CD4-positive, CD25-positive, alpha-beta regulatory T cell (primary cell): ENCODE data around the gene NR2E1. TPM values are rescaled to one million over a fixed set of nuclear protein-coding genes. Genes with fewer than 3 reads are reported as not detected.

Experiments used
- ATAC-seq, 2 donors: fragments of 150-1000 bp; cut with Tn5 transposase; one replicate each; pipeline ENCODE4 v1.10.0; 2021; ENCODE audit warnings: low read depth in 2 of 2, moderate number of reproducible peaks in 2 of 2, moderate library complexity in 1 of 2
- DNase-seq, 3 donors: peaks; one replicate each; pipeline versions ENCODE4 v3.0.0 to v3.0.0-alpha.2; 2012 to 2022; ENCODE audit warnings: mixed read lengths in 1 of 3
- H3K27ac ChIP-seq: one replicate; pipeline ENCODE4 v1.7.0; 2013; ENCODE audit warnings: mild to moderate bottlenecking, low read length; ENCODE audit not compliant: insufficient read depth, poor library complexity, severe bottlenecking
- H3K27me3 ChIP-seq: one replicate; pipeline ENCODE4 v1.7.0; 2013; ENCODE audit warnings: low read length; ENCODE audit not compliant: control insufficient read depth, insufficient read depth
- H3K36me3 ChIP-seq: one replicate; pipeline ENCODE4 v1.7.0; 2013; ENCODE audit warnings: mild to moderate bottlenecking, low read length, moderate library complexity; ENCODE audit not compliant: control insufficient read depth, insufficient read depth
- H3K4me1 ChIP-seq: 2 replicates; pipeline ENCODE4 v1.7.0; 2013; ENCODE audit warnings: mild to moderate bottlenecking, low read length; ENCODE audit not compliant: insufficient read depth, control insufficient read depth, poor library complexity, severe bottlenecking
- H3K4me3 ChIP-seq: one replicate; pipeline ENCODE4 v1.7.0; 2013; ENCODE audit warnings: low read depth, mild to moderate bottlenecking, low read length, moderate library complexity
- H3K9me3 ChIP-seq, 2 experiments: 1 replicate in 1 of 2; 2 replicates in 1 of 2; pipeline ENCODE4 v1.7.0; 2013; ENCODE audit warnings: low read length in 2 of 2, mild to moderate bottlenecking in 1 of 2, moderate library complexity in 1 of 2; ENCODE audit not compliant: control insufficient read depth in 2 of 2
- H3K27ac Mint-ChIP-seq, 3 donors: one replicate each; pipeline ENCODE4 v1.8.0; 2020 to 2022; ENCODE audit warnings: mild to moderate bottlenecking in 3 of 3, mixed read lengths in 3 of 3, moderate library complexity in 2 of 3
- H3K27me3 Mint-ChIP-seq: one replicate; pipeline ENCODE4 v1.8.0; 2022; ENCODE audit warnings: mild to moderate bottlenecking, mixed read lengths
- H3K36me3 Mint-ChIP-seq: one replicate; pipeline ENCODE4 v1.8.0; 2020; ENCODE audit warnings: mixed read lengths
- H3K4me1 Mint-ChIP-seq, 4 donors: one replicate each; pipeline ENCODE4 v1.8.0; 2020 to 2022; ENCODE audit warnings: mixed read lengths in 4 of 4, mild to moderate bottlenecking in 1 of 4
- H3K4me3 Mint-ChIP-seq, 4 donors: one replicate each; pipeline ENCODE4 v1.8.0; 2020 to 2022; ENCODE audit warnings: mild to moderate bottlenecking in 4 of 4, mixed read lengths in 4 of 4, moderate library complexity in 3 of 4
- H3K9me3 Mint-ChIP-seq, 7 donors: one replicate each; pipeline ENCODE4 v1.8.0; 2020 to 2022; ENCODE audit warnings: mixed read lengths in 7 of 7, mild to moderate bottlenecking in 3 of 7, moderate library complexity in 2 of 7
- polyA plus RNA-seq, 4 donors: library from polyadenylated mRNA; unstranded; fragments of 300-500 nt; fragmentation: Illumina TruSeq; gene quantifications; one replicate each; pipeline ENCODE4 v1.2.3, GENCODE V29; 2021
- total RNA-seq: library from RNA; stranded (reverse); gene quantifications from one replicate; pipeline ENCODE4 v1.2.3, GENCODE V29; 2022

The NR2E1 gene
- total RNA-seq (not detected), polyA plus RNA-seq (not detected)

GRCh38 chr6:108165714-108166663, at the start of gene NR2E1:
Gene NR2E1 (plus strand): TSS chr6:108166022. CDS start chr6:108166766, 744 bp downstream.
- Histone ChIP-seq H3K27ac (no peak within 1 kb of the TSS), H3K27me3 (peaks cover 45% of the 10 kb centered on the region), H3K4me3 (no peak within 1 kb of the TSS), H3K4me1 (peaks cover 59% of the 10 kb centered on the region), H3K9me3 (no peaks in the 10 kb centered on the region), H3K36me3 (no peaks in the 10 kb centered on the region)
- H3K27ac Mint-ChIP-seq = peak within 1 kb of the TSS in 1 of 3 donors; percentile 58
- no peak for DNase-seq
- H3K27me3 Mint-ChIP-seq = peaks cover 94% of the 10 kb centered on the region
- H3K36me3 Mint-ChIP-seq = no peaks in the 10 kb centered on the region
- H3K4me1 Mint-ChIP-seq = peaks cover 0 to 58% (median 19%) of the 10 kb centered on the region in 4 donors
- peak within 1 kb of the TSS in 2 of 4 donors; percentile 62 to 71 for H3K4me3 Mint-ChIP-seq
- H3K9me3 Mint-ChIP-seq = peaks cover 0 to 5% (median 0%) of the 10 kb centered on the region in 7 donors
- ATAC-seq = no peak

DNA sequence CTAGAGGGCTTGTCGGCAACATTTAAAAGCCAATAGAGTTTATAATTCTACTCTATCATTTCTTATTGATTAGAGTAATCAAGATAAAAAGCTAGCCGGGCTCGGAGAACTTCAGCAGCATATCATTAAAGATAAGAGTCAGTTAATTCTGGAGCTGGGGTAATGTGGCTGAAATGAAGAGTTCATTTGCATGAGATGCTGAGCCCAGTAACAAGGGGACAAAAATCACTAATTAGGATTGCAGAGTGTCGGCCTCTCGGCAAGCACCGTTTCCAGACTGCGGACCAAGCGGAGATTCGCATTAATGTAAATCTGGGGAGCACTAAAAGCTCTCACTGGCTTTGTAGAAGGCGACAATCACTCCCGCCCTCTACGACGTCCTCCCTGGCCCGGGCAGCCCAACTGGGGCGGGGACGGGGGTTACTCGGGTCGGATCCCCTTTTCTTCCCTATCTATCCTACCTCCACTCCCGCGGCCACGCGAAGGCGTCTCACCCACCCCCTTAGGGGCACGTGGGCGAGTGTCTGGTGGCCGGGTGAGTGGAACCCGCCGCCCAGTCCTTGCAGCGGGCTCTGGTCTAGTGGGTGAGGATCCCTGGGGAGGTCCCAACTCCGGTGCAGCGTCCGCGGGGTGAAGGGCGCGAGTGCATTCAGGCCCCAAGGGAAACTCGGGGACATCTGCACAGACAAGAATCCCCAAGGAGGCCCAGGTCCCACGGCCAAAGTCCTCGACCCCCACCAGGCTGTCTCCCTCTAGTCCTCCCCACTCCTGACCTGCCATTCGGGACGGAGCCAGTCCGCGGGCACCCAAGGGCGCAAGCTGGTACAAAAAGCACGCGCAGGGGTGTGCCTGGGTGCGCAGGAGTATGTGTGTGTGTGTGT, 49.0 kb upstream of the NR2E1 start:
- Histone ChIP-seq H3K4me1 (peaks cover 61% of the 10 kb centered on the region), H3K36me3 (no peaks in the 10 kb centered on the region), H3K27ac (no peak overlapping the region), H3K27me3 (peaks cover 42% of the 10 kb centered on the region), H3K9me3 (no peaks in the 10 kb centered on the region), H3K4me3 (peak overlapping the region; percentile 63)
- H3K27me3 Mint-ChIP-seq = peaks cover 95% of the 10 kb centered on the region
- no peak for ATAC-seq
- peaks cover 8 to 61% (median 44%) of the 10 kb centered on the region in 4 donors for H3K4me1 Mint-ChIP-seq
- H3K36me3 Mint-ChIP-seq = no peaks in the 10 kb centered on the region
- H3K4me3 Mint-ChIP-seq = peak overlapping the region; percentile 83 to 92 (median 84)
- DNase-seq = no peak
- peaks cover 0 to 11% (median 1%) of the 10 kb centered on the region in 7 donors for H3K9me3 Mint-ChIP-seq
- peak overlapping the region in 1 of 3 donors; percentile 17 for H3K27ac Mint-ChIP-seq

GRCh38 chr6:108117427-108118358, 48.1 kb upstream of the NR2E1 start:
- DNase-seq (peak in 1 of 3 donors; percentile 45), ATAC-seq (peak; percentile 25 to 26)
- Mint-ChIP-seq H3K4me1 (peaks cover 8 to 61% (median 44%) of the 10 kb centered on the region in 4 donors), H3K27me3 (peaks cover 95% of the 10 kb centered on the region), H3K36me3 (no peaks in the 10 kb centered on the region), H3K4me3 (peak overlapping the region; percentile 83 to 92 (median 84)), H3K9me3 (peaks cover 0 to 6% (median 1%) of the 10 kb centered on the region in 7 donors), H3K27ac (peak overlapping the region in 2 of 3 donors; percentile 17 to 76)
- peaks cover 61% of the 10 kb centered on the region for H3K4me1 ChIP-seq
- H3K27ac ChIP-seq = no peak overlapping the region
- peaks cover 42% of the 10 kb centered on the region for H3K27me3 ChIP-seq
- peak overlapping the region; percentile 63 for H3K4me3 ChIP-seq
- no peaks in the 10 kb centered on the region for H3K9me3 ChIP-seq
- H3K36me3 ChIP-seq = no peaks in the 10 kb centered on the region

DNA sequence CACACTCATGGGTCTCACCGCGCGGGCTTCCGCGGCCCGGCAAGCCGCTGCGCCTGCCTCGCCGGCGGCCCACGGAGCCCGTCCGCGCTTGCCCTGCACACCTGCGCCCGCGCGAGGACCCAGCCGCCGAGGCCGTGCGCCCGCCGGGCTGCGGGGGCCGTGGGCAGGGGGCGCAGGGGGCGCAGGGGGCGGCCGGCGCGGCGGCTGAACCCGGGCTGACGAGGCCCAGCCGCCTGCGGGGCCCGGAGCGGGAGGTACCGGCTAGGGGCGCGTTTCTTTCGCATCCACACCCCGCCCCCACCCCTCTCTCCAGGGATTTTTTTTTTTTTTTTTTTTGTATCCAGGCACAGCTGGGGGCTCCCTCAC, 47.5 kb upstream of the NR2E1 start:
- Mint-ChIP-seq H3K27ac (no peak overlapping the region), H3K36me3 (no peaks in the 10 kb centered on the region), H3K27me3 (peaks cover 95% of the 10 kb centered on the region), H3K4me3 (peak overlapping the region; percentile 87 to 94 (median 92)), H3K4me1 (peaks cover 8 to 58% (median 42%) of the 10 kb centered on the region in 4 donors), H3K9me3 (peaks cover 0 to 6% (median 0%) of the 10 kb centered on the region in 7 donors)
- Histone ChIP-seq H3K4me3 (peak overlapping the region; percentile 76), H3K36me3 (no peaks in the 10 kb centered on the region), H3K27me3 (peaks cover 43% of the 10 kb centered on the region), H3K9me3 (no peaks in the 10 kb centered on the region), H3K4me1 (peaks cover 60% of the 10 kb centered on the region), H3K27ac (no peak overlapping the region)
- ATAC-seq = peak in 1 of 2 donors; percentile 31
- no peak for DNase-seq

- peak overlapping the region; percentile 87 to 94 (median 92) for H3K4me3 Mint-ChIP-seq
- no peak for ATAC-seq
- peaks cover 0 to 6% (median 0%) of the 10 kb centered on the region in 7 donors for H3K9me3 Mint-ChIP-seq
- H3K36me3 Mint-ChIP-seq = no peaks in the 10 kb centered on the region
- peaks cover 41% of the 10 kb centered on the region for H3K27me3 ChIP-seq
- no peaks in the 10 kb centered on the region for H3K36me3 ChIP-seq
- no peak overlapping the region for H3K27ac ChIP-seq
- peaks cover 97% of the 10 kb centered on the region for H3K27me3 Mint-ChIP-seq
- H3K27ac Mint-ChIP-seq = no peak overlapping the region
- DNase-seq = no peak
- H3K9me3 ChIP-seq = no peaks in the 10 kb centered on the region
- H3K4me1 Mint-ChIP-seq = peaks cover 8 to 54% (median 38%) of the 10 kb centered on the region in 4 donors
- peaks cover 53% of the 10 kb centered on the region for H3K4me1 ChIP-seq
- H3K4me3 ChIP-seq = peak overlapping the region; percentile 76
These were observed 46.7 kb upstream of the NR2E1 start for GRCh38 chr6:108118810-108119768.

- no peak for DNase-seq
- peaks cover 4 to 47% (median 31%) of the 10 kb centered on the region in 4 donors for H3K4me1 Mint-ChIP-seq
- Histone ChIP-seq H3K4me1 (peaks cover 47% of the 10 kb centered on the region), H3K9me3 (no peaks in the 10 kb centered on the region), H3K4me3 (no peak overlapping the region), H3K36me3 (no peaks in the 10 kb centered on the region), H3K27ac (no peak overlapping the region), H3K27me3 (peaks cover 46% of the 10 kb centered on the region)
- H3K9me3 Mint-ChIP-seq = peaks cover 0 to 6% (median 0%) of the 10 kb centered on the region in 7 donors
- no peak overlapping the region for H3K27ac Mint-ChIP-seq
- no peak for ATAC-seq
- no peaks in the 10 kb centered on the region for H3K36me3 Mint-ChIP-seq
- peak overlapping the region in 2 of 4 donors; percentile 69 to 94 for H3K4me3 Mint-ChIP-seq
- peaks cover 97% of the 10 kb centered on the region for H3K27me3 Mint-ChIP-seq
These were observed 46.1 kb upstream of the NR2E1 start for GRCh38 chr6:108119769-108120141.
